Lower leg skin (tissue), 4 donors: Measurements from ENCODE around the gene STARD3. TPM values are rescaled to one million over a fixed set of nuclear protein-coding genes. Genes with fewer than 3 reads are reported as not detected.

Source experiments
- DNase-seq, 2 donors: peaks; one replicate each; pipeline ENCODE4 v3.0.0-alpha.2; 2019; ENCODE audit warnings: low spot score in 2 of 2
- H3K4me3 ChIP-seq: fragments of 200-600 bp; sonication (generic); 2 replicates; pipeline ENCODE4 v1.5.1; 2017; ENCODE audit warnings: mild to moderate bottlenecking, low read depth; ENCODE audit not compliant: poor library complexity, severe bottlenecking
- POLR2A ChIP-seq, 2 donors: fragments of 450-650 bp; IDR thresholded peaks; one replicate each; pipeline ENCODE4 v1.6.1; 2016 to 2017; ENCODE audit warnings: antibody characterized with exemption in 2 of 2, mild to moderate bottlenecking in 1 of 2, moderate library complexity in 1 of 2
- WGBS, 2 donors: methylation state at CpG; one replicate each; pipeline ENCODE4 v1.1.5; 2018; 5-methylcytosine and 5-hydroxymethylcytosine counted together
- intact Hi-C: fragments of 100-400 bp; cut with DNase I; formaldehyde crosslinking; loops from one replicate; pipeline ENCODE4 v1.15.0; 2023; ENCODE audit warnings: low total_unique reads
- total RNA-seq, 4 donors: library from RNA; depleted of rRNA; stranded (reverse); fragments of >200 nt; gene quantifications; one replicate each; pipeline ENCODE4 v1.1.0, GENCODE V29; 2016
- TF ChIP-seq, protein P1 (sequence below), 3 donors: fragments of 450-650 bp; IDR thresholded peaks; one replicate each; pipeline ENCODE4 v1.5.1; 2016; ENCODE audit warnings: antibody characterized with exemption in 3 of 3, mild to moderate bottlenecking in 3 of 3, moderate library complexity in 2 of 3

The STARD3 gene
- total RNA-seq, 4 donors from 2014 or later, result 47.7 to 99.7 (median 65.7) TPM

DNA sequence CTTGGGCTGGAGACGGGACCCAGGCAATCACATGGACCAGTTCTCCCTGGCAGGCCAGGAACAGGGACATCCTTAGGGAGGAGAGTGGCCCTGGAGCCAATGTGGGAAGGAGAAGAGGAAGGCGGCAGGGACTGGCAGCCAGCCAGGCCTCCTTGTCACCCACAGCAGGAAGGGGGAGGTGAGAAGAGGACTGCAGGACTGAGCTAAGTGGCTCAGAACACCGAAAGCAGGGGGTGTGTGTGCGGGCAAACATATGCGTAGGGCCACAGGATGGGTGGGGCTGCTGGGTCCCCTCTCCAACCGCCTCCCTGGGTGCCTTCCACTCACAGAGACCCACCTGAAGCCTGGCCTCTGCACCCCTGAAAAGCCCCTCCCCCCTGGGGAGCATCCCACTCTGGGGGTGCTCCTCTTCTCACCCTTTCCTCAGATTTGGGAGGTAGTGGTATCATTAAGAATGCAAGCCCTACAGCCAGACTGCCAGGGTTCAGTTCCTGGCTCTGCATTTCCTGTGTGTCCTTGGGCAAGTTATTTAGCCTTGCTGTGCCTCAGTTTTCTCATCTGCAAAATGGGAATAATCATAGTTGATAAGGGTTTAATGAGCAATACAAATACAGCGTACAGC lies 39.4 kb downstream of the STARD3 start:
- WGBS, 2 donors, result 48 to 49% methylated on average over 7 of the region's 7 CpGs
- DNase-seq, result no peak
- TF ChIP-seq, protein P1, sequence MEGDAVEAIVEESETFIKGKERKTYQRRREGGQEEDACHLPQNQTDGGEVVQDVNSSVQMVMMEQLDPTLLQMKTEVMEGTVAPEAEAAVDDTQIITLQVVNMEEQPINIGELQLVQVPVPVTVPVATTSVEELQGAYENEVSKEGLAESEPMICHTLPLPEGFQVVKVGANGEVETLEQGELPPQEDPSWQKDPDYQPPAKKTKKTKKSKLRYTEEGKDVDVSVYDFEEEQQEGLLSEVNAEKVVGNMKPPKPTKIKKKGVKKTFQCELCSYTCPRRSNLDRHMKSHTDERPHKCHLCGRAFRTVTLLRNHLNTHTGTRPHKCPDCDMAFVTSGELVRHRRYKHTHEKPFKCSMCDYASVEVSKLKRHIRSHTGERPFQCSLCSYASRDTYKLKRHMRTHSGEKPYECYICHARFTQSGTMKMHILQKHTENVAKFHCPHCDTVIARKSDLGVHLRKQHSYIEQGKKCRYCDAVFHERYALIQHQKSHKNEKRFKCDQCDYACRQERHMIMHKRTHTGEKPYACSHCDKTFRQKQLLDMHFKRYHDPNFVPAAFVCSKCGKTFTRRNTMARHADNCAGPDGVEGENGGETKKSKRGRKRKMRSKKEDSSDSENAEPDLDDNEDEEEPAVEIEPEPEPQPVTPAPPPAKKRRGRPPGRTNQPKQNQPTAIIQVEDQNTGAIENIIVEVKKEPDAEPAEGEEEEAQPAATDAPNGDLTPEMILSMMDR (IDR thresholded peaks at IDR 0.05), result no peak
- no peak for TF ChIP-seq POLR2A (IDR thresholded peaks at IDR 0.05)
- intact Hi-C loops, result no loop called here
- no peak overlapping the region for H3K4me3 ChIP-seq

DNA sequence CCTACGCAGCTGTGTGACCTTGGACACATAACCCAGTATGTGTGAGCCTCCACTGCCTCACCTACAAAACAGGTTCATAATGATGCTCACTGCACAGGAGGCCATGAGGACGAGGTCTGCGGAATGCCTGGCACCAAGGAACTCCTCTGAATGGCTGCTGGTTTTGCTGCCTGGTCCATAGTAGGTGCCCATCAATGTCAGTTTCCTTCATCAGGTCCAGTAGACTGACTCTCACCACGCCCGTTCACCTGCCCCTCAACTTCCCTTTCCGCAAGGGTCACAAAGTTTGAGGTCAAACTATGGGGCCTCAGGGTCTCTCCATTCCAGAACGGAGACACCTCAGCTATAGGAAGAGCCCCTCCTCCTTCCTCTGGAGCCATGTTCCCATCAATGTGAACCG lies 40.1 kb downstream of the STARD3 start:
- no peak overlapping the region for H3K4me3 ChIP-seq
- intact Hi-C loops, result no loop called here
- TF ChIP-seq, protein P1 (IDR thresholded peaks at IDR 0.05), result no peak
- no peak for TF ChIP-seq POLR2A (IDR thresholded peaks at IDR 0.05)
- DNase-seq, result no peak
- WGBS, 2 donors, result 92 to 93% methylated on average over 7 to 8 of the region's 8 CpGs

- intact Hi-C loops, result no loop called here
- WGBS, 2 donors, result 63 to 64% methylated on average over 13 of the region's 13 CpGs
- DNase-seq, result no peak
- H3K4me3 ChIP-seq, result no peak overlapping the region
- TF ChIP-seq, protein P1 (IDR thresholded peaks at IDR 0.05), result no peak
- no peak for TF ChIP-seq POLR2A (IDR thresholded peaks at IDR 0.05)
These were observed 40.8 kb downstream of the STARD3 start for GRCh38 chr17:39677542-39678339.

DNA sequence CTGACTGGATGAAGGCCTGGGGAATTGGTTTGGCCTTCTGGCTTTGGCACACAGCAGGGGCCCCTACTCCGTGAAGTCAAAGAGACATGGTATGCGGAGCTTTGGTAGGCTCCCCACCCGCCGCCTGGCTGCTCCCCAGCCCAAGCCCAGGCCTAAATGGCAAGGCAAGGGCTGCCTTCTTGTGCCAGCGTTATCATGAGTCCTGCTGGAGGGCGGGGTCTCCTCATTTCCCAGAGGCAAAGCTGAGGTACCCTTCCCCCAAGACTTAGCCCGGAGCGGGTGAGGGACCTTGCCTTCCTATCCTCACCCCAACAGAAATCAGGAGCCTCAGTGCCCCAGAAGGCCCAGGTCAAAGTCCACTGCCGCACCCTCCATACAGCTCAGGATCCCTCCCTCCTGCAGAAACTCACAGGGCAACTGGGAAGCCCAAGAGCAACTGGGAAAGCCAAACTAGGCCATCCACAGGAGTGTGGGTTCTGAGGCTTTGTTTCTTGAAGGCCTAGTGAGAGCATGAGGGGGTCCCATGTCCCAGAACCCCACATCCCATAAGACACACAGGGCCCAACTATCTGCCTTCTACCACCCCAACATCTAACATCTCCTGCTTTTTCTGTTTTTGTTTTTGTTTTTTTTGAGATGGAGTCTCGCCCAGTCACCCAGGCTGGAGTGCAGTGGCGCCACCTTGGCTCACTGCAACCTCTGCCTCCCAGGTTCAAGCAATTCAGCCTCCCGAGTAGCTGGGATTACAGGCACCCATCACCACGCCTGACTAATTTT lies 41.6 kb downstream of the STARD3 start:
- DNase-seq, result no peak
- intact Hi-C loops, result no loop called here
- 82 to 91% methylated on average over 13 of the region's 13 CpGs for WGBS, 2 donors

GRCh38 chr17:39679521-39680192 lies 42.7 kb downstream of the STARD3 start:
- no peak for TF ChIP-seq POLR2A (IDR thresholded peaks at IDR 0.05)
- TF ChIP-seq, protein P1 (IDR thresholded peaks at IDR 0.05), result no peak
- whole genome bisulfite sequencing, 2 donors, result 75 to 81% methylated on average over 12 of the region's 12 CpGs
- intact Hi-C loops, result no loop called here
- DNase-seq, result no peak
- H3K4me3 ChIP-seq, result no peak overlapping the region

More for the DNA sequence above, 41.6 kb downstream of the STARD3 start:
- H3K4me3 ChIP-seq, result no peak overlapping the region
- no peak for TF ChIP-seq POLR2A (IDR thresholded peaks at IDR 0.05)
- TF ChIP-seq, protein P1 (IDR thresholded peaks at IDR 0.05), result no peak
